Stimulated activated CD4-positive, alpha-beta T cell treated with anti-CD3 and anti-CD28 coated beads, Interleukin-1b, Interleukin-23, amount 100 ng/mL, for 4 hours (primary cell): ENCODE data around the gene C5orf52.
"Not testable (repeated sequence)": the region's sequence is repeated elsewhere in the genome, so short reads cannot be mapped to it uniquely, and the experiment has no call there.

Experiments
- DNase-seq, 2 donors: peaks; one replicate each; pipeline ENCODE4 v3.0.0-alpha.2; 2020; ENCODE audit warnings: low read depth in 2 of 2

C5orf52 gene

GRCh38 chr5:157677931-157678330 lies 6.6 kb downstream of the C5orf52 start:
- no peak for DNase-seq

GRCh38 chr5:157679801-157680200 lies 8.5 kb downstream of the C5orf52 start:
- DNase-seq: no peak

- no peak for DNase-seq
Observed at GRCh38 chr5:157680239-157680638, 8.9 kb downstream of the C5orf52 start.

- DNase-seq: no peak
Observed at GRCh38 chr5:157681048-157681447, 9.7 kb downstream of the C5orf52 start.

GRCh38 chr5:157682257-157682656 lies 10.9 kb downstream of the C5orf52 start:
- no peak for DNase-seq

- DNase-seq: not testable (repeated sequence)
Observed at GRCh38 chr5:157686276-157687197, 15.2 kb downstream of the C5orf52 start.

- DNase-seq: no peak
Observed at GRCh38 chr5:157687198-157687554, 15.8 kb downstream of the C5orf52 start.

GRCh38 chr5:157689942-157690689 lies 18.8 kb downstream of the C5orf52 start:
- no peak for DNase-seq

- DNase-seq: no peak
Observed at GRCh38 chr5:157690690-157691433, 19.5 kb downstream of the C5orf52 start.

GRCh38 chr5:157693816-157694215 lies 22.5 kb downstream of the C5orf52 start:
- DNase-seq: not testable (repeated sequence)

- not testable (repeated sequence) for DNase-seq
Observed at GRCh38 chr5:157696154-157696553, 24.8 kb downstream of the C5orf52 start.

- not testable (repeated sequence) for DNase-seq
Observed at GRCh38 chr5:157698674-157699073, 27.3 kb downstream of the C5orf52 start.

- DNase-seq: no peak
Observed at GRCh38 chr5:157703736-157704135, 32.4 kb downstream of the C5orf52 start.

- no peak for DNase-seq
Observed at GRCh38 chr5:157708866-157709265, 37.5 kb downstream of the C5orf52 start.

GRCh38 chr5:157709346-157709745 lies 38.0 kb downstream of the C5orf52 start:
- DNase-seq: no peak

GRCh38 chr5:157710431-157710830 lies 39.1 kb downstream of the C5orf52 start:
- no peak for DNase-seq

- DNase-seq: no peak
Observed at GRCh38 chr5:157710882-157711281, 39.5 kb downstream of the C5orf52 start.

GRCh38 chr5:157713830-157714595 lies 42.7 kb downstream of the C5orf52 start:
- DNase-seq: no peak

GRCh38 chr5:157714596-157714864 lies 43.2 kb downstream of the C5orf52 start:
- DNase-seq: no peak

GRCh38 chr5:157718519-157718918 lies 47.2 kb downstream of the C5orf52 start:
- peak in 1 of 2 donors; percentile 4 for DNase-seq

GRCh38 chr5:157719245-157719644 lies 47.9 kb downstream of the C5orf52 start:
- no peak for DNase-seq

GRCh38 chr5:157721159-157721558 lies 49.8 kb downstream of the C5orf52 start:
- no peak for DNase-seq
